HepG2 (cell line): ENCODE measurements around the gene SRSF3. TPM values are rescaled to one million over a fixed set of nuclear protein-coding genes. Genes with fewer than 3 reads are reported as not detected.
A peak's percentile ranks its signal among the peaks of the same experiment; 100 is the strongest.

Experiments
- AGO2 ChIP-seq: fragments of 200-400 bp; formaldehyde crosslinking; optimal IDR thresholded peaks from 2 replicates; pipeline ENCODE3; 2017; ENCODE audit warnings: mild to moderate bottlenecking, low read depth, low read length, moderate library complexity
- ATF7 ChIP-seq, 2 experiments: fragments of 450-650 bp in 1 of 2; sonication (generic) in 1 of 2; formaldehyde crosslinking in 1 of 2; IDR thresholded peaks; 2 replicates each; pipeline versions ENCODE4 v1.4.0 to v1.6.1; 2016 to 2020; ENCODE audit warnings: antibody characterized with exemption in 1 of 2, mild to moderate bottlenecking in 1 of 2, missing genetic modification reagents in 1 of 2
- BRCA1 ChIP-seq: sonication (generic); formaldehyde crosslinking; IDR thresholded peaks from 2 replicates; pipeline ENCODE4 v1.4.0; 2020; ENCODE audit warnings: missing genetic modification reagents
- DZIP1 ChIP-seq: sonication (generic); formaldehyde crosslinking; IDR thresholded peaks from 2 replicates; pipeline ENCODE4 v1.5.0; 2020; ENCODE audit warnings: mild to moderate bottlenecking, missing genetic modification reagents
- EED ChIP-seq: sonication (generic); formaldehyde crosslinking; IDR thresholded peaks from 2 replicates; pipeline ENCODE4 v1.5.0; 2020; ENCODE audit warnings: mild to moderate bottlenecking, missing genetic modification reagents
- ELF4 ChIP-seq: sonication (generic); formaldehyde crosslinking; IDR thresholded peaks from 2 replicates; pipeline ENCODE4 v1.5.0; 2020; ENCODE audit warnings: missing genetic modification reagents, mild to moderate bottlenecking, moderate library complexity, borderline replicate concordance
- FLYWCH1 ChIP-seq: sonication (generic); formaldehyde crosslinking; IDR thresholded peaks from 2 replicates; pipeline ENCODE4 v1.8.1; 2023; ENCODE audit warnings: mild to moderate bottlenecking, missing genetic modification reagents
- FOXP1 ChIP-seq, 2 experiments: fragments of 450-650 bp in 1 of 2; IDR thresholded peaks; 2 replicates each; pipeline ENCODE4 v1.6.1; 2017 to 2018; ENCODE audit warnings: antibody characterized with exemption in 1 of 2
- HCFC1 ChIP-seq: fragments of 150-350 bp; IDR thresholded peaks from 2 replicates; pipeline ENCODE4 v1.6.1; 2014; ENCODE audit warnings: low read depth, low read length
- MAFK ChIP-seq, 2 experiments: IDR thresholded peaks in 1 of 2; conservative IDR thresholded peaks in 1 of 2; 2 replicates each; pipeline ENCODE4 v1.6.1; 2011; ENCODE audit warnings: improper control_type of control experiment in 2 of 2, low read length in 2 of 2
- MIER3 ChIP-seq: IDR thresholded peaks from 2 replicates; pipeline ENCODE4 v1.6.1; 2016; ENCODE audit warnings: missing compliant biosample characterization, borderline replicate concordance
- MIXL1 ChIP-seq: IDR thresholded peaks from 2 replicates; pipeline ENCODE4 v1.6.1; 2016
- MLXIP ChIP-seq: sonication (generic); formaldehyde crosslinking; IDR thresholded peaks from 2 replicates; pipeline ENCODE4 v1.9.0; 2021; ENCODE audit warnings: missing genetic modification reagents, borderline replicate concordance
- NONO ChIP-seq, 2 experiments: fragments of 450-650 bp in 1 of 2; sonication (generic) in 1 of 2; formaldehyde crosslinking in 1 of 2; IDR thresholded peaks in 1 of 2; conservative IDR thresholded peaks in 1 of 2; 2 replicates each; pipeline versions ENCODE4 v1.6.1 to v1.8.0; 2017 to 2022; ENCODE audit warnings: mild to moderate bottlenecking in 1 of 2, missing genetic modification reagents in 1 of 2, moderate library complexity in 1 of 2
- ONECUT2 ChIP-seq: sonication (generic); formaldehyde crosslinking; IDR thresholded peaks from 2 replicates; pipeline ENCODE4 v1.4.0; 2020; ENCODE audit warnings: missing genetic modification reagents
- PBX2 ChIP-seq: IDR thresholded peaks from 2 replicates; pipeline ENCODE4 v1.6.1; 2016; ENCODE audit warnings: control low read depth
- PHF5A ChIP-seq: IDR thresholded peaks from one replicate; pipeline ENCODE4 v1.6.1; 2018; ENCODE audit warnings: low read depth, missing genetic modification reagents; ENCODE audit not compliant: unreplicated experiment
- RXRA ChIP-seq: sonication (generic); formaldehyde crosslinking; IDR thresholded peaks from 2 replicates; pipeline ENCODE4 v1.5.1; 2020; ENCODE audit warnings: missing genetic modification reagents
- SNRNP70 ChIP-seq: fragments of 200-400 bp; formaldehyde crosslinking; IDR thresholded peaks from 2 replicates; pipeline ENCODE4 v1.6.1; 2017; ENCODE audit warnings: mild to moderate bottlenecking, low read depth, low read length, moderate library complexity
- ZNF569 ChIP-seq: sonication (generic); formaldehyde crosslinking; IDR thresholded peaks from 2 replicates; pipeline ENCODE4 v1.5.0; 2020; ENCODE audit warnings: mild to moderate bottlenecking, missing genetic modification reagents, moderate library complexity, borderline replicate concordance
- ZNF598 ChIP-seq: sonication (generic); formaldehyde crosslinking; IDR thresholded peaks from 2 replicates; pipeline ENCODE4 v1.5.1; 2020; ENCODE audit warnings: mild to moderate bottlenecking, missing genetic modification reagents, borderline replicate concordance
- ZNF788 ChIP-seq: sonication (generic); formaldehyde crosslinking; IDR thresholded peaks from 2 replicates; pipeline ENCODE4 v1.5.0; 2020; ENCODE audit warnings: mild to moderate bottlenecking, missing genetic modification reagents, borderline replicate concordance
- polyA plus RNA-seq, 8 experiments: library from polyadenylated mRNA; depleted of rRNA in 3 of 8; stranded (reverse) in 7 of 8; unstranded in 1 of 8; fragments of >200 nt; fragmentation: Illumina TruSeq in 4 of 8; extraction: Trizol in 4 of 8; gene quantifications; 2 replicates each; pipeline versions ENCODE4 v1.2.1 to v1.2.3, GENCODE V29; 2011 to 2016; ENCODE audit warnings: low read depth in 4 of 8, missing spikeins in 1 of 8, mixed read lengths in 1 of 8; ENCODE audit not compliant: insufficient read depth in 1 of 8
- total RNA-seq, 5 experiments: library from RNA; depleted of rRNA; stranded (reverse); fragments of >200 nt; fragmentation: Illumina TruSeq; extraction: Trizol; gene quantifications; 2 replicates each; pipeline ENCODE4 v1.2.3, GENCODE V29; 2016; ENCODE audit warnings: low read depth in 1 of 5

Gene SRSF3
- total and polyA plus RNA-seq, 2 of the 13 experiments (the other 11 are each of a cell fraction or from before 2014, with no cell fraction given): 206 to 684 TPM

GRCh38 chr6:36546920-36547645, 47.1 kb upstream of the SRSF3 start, which contains the start of gene STK38 (continued):
- TF ChIP-seq MLXIP: no peak; the same call in 1 of the 2 replicates
- TF ChIP-seq HCFC1: no peak
- TF ChIP-seq DZIP1: no peak
- TF ChIP-seq ONECUT2: no peak
- peak; percentile 46; the same call in 1 of the 2 replicates for TF ChIP-seq ELF4
- TF ChIP-seq MIER3 (CRISPR knock-in tag): 0 out of 2 replicates have a peak, but pooled peaks have one; percentile 27
- peak; percentile 88; the same call in 1 of the 2 replicates for TF ChIP-seq ZNF788 (CRISPR knock-in tag)
- peak; percentile 68 for TF ChIP-seq ZNF598 (CRISPR knock-in tag)
- TF ChIP-seq BRCA1: no peak
- TF ChIP-seq ZNF569 (CRISPR knock-in tag): 0 out of 2 replicates have a peak, but pooled peaks have one; percentile 26
- no peak for TF ChIP-seq ATF7 (IDR thresholded peaks at IDR 0.05)
- TF ChIP-seq ATF7 (CRISPR knock-in tag; IDR thresholded peaks at IDR 0.05): peak; percentile 29; the same call in 1 of the 2 replicates
- no peak for TF ChIP-seq SNRNP70
- TF ChIP-seq RXRA (CRISPR knock-in tag): peak; percentile 71; the same call in 1 of the 2 replicates
- no peak for TF ChIP-seq FOXP1 (IDR thresholded peaks at IDR 0.05)
- no peak for TF ChIP-seq FOXP1 (CRISPR knock-in tag; IDR thresholded peaks at IDR 0.05)
- TF ChIP-seq PHF5A (CRISPR knock-in tag): no peak
- 0 out of 2 replicates have a peak, but pooled peaks have one; percentile 49 for TF ChIP-seq MIXL1
- TF ChIP-seq AGO2: peak; percentile 48
- TF ChIP-seq FLYWCH1 (CRISPR knock-in tag): no peak
- no peak for TF ChIP-seq PBX2 (CRISPR knock-in tag)
- no peak for TF ChIP-seq MAFK (conservative IDR thresholded peaks at IDR 0.05 in 1 of 2, IDR thresholded peaks at IDR 0.05 in 1 of 2; ENCODE audit: low read length in 2 of 2)
- TF ChIP-seq EED (CRISPR knock-in tag): peak; percentile 90; the same call in 1 of the 2 replicates
- TF ChIP-seq NONO (IDR thresholded peaks at IDR 0.05): no peak
- TF ChIP-seq NONO (CRISPR knock-in tag; conservative IDR thresholded peaks at IDR 0.05): peak; percentile 68; the same call in 1 of the 2 replicates
